ENCODE data around the gene PADI3. TPM values are rescaled to one million over a fixed set of nuclear protein-coding genes. Genes with fewer than 3 reads are reported as not detected.
"Not testable (repeated sequence)": the region's sequence is repeated elsewhere in the genome, so short reads cannot be mapped to it uniquely, and the experiment has no call there.

PADI3 gene
- total and polyA plus RNA-seq, 7 donors = 0.01 to 0.09 (median 0.04) TPM; not detected in 4

GRCh38 chr1:17319561-17320350 lies 70.9 kb downstream of the PADI3 start:
- Histone ChIP-seq H3K27me3 (ENCODE audit: insufficient read depth in 3 of 3, low read length in 2 of 3) (peaks cover 0 to 4% (median 0%) of the 10 kb centered on the region in 3 donors), H3K9me3 (no peaks in the 10 kb centered on the region), H3K4me3 (no peak overlapping the region), H3K36me3 (ENCODE audit: insufficient read depth in 1 of 2, low read depth in 1 of 2) (no peaks in the 10 kb centered on the region), H3K27ac (no peak overlapping the region), H3K4me1 (no peaks in the 10 kb centered on the region)
- no peak for TF ChIP-seq CTCF (IDR thresholded peaks at IDR 0.05)
- WGBS, 3 donors = 69 to 73% (median 71%) methylated on average over 11 of the region's 11 CpGs
- DNase-seq (no peak), ATAC-seq (no peak)
- intact Hi-C loops (cut with DNase I) = no loop called here

DNA sequence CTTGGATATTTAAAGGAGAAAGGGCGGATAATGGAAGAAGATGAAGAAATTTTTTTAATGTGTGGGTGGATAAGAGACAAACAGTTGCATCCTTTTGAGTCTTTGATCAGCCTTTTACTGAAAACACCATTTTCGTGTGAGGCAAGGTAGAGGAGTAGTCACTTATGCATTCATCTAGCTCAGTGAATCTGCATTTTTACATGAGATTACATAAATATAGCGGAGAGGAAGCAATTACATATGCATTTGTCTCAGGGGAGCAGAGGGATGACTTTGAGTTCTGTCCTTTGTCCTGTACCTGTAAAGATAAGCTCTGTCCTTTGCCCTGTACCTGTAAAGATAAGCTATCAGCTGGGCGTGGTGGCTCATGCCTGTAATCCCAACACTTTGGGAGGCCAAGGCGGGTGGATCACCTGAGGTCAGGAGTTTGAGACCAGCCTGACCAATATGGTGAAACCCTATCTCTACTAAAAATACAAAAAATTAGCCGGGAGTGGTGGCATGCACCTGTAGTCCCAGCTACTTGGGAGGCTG lies 73.0 kb downstream of the PADI3 start:
- H3K4me3 ChIP-seq; H3K36me3 ChIP-seq (ENCODE audit: insufficient read depth in 1 of 2, low read depth in 1 of 2); H3K27ac ChIP-seq; H3K9me3 ChIP-seq; intact Hi-C loops (cut with DNase I); H3K4me1 ChIP-seq; DNase-seq; ATAC-seq; H3K27me3 ChIP-seq (ENCODE audit: insufficient read depth in 3 of 3, low read length in 2 of 3): not testable (repeated sequence)
- WGBS, 3 donors = 79 to 86% (median 80%) methylated on average over 6 of the region's 6 CpGs

DNA sequence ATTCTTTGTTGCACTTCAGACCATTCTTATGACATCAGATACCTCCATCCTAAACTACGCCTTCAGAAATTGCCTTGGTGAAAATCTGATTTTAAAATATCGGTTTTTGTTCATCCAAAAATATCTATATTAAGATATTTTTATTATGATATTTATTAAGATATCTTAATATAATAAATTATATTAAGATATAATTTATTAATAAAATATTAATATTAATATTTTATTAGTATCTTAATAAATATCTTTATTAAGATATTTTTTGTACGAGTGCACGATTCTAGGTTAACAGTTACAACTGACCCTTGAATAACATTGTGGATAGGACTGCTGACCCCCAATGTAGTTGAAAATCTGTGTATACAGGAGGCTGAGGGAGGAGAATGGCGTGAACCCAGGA lies 80.0 kb downstream of the PADI3 start:
- peaks cover 0 to 24% (median 7%) of the 10 kb centered on the region in 3 donors for H3K27me3 ChIP-seq (ENCODE audit: insufficient read depth in 3 of 3, low read length in 2 of 3)
- no peak for ATAC-seq

DNA sequence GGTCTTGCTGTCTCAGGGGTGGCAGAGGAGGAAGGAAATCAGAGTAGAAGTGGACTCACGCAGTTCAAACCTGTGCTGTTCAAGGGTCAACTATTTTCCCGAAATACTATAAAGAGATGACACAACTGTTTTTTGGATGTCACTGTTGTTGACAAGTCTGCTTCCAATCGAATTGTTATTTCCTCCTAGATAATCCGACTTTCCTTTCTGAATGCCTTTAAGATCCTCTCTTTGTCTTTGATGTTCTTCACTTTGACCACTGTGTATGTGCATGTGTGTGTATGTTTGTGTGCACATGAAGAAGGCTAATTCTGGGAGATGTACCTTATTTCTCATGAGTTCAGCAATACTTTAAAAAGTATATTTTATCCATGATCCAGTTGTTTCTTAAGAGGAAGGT lies 80.7 kb downstream of the PADI3 start:
- Histone ChIP-seq H3K4me3 (no peak overlapping the region), H3K4me1 (no peaks in the 10 kb centered on the region), H3K27me3 (ENCODE audit: insufficient read depth in 3 of 3, low read length in 2 of 3) (peaks cover 0 to 24% (median 7%) of the 10 kb centered on the region in 3 donors), H3K36me3 (ENCODE audit: insufficient read depth in 1 of 2, low read depth in 1 of 2) (no peaks in the 10 kb centered on the region), H3K9me3 (no peaks in the 10 kb centered on the region), H3K27ac (no peak overlapping the region)
- 80 to 83% (median 82%) methylated on average over 4 of the region's 4 CpGs for WGBS, 3 donors
- intact Hi-C loops (cut with DNase I) = no loop called here
- TF ChIP-seq CTCF (IDR thresholded peaks at IDR 0.05) = no peak
- ATAC-seq (no peak), DNase-seq (no peak)

More for the DNA sequence above, 80.0 kb downstream of the PADI3 start:
- DNase-seq = no peak
- intact Hi-C loops (cut with DNase I) = no loop called here
- H3K4me1 ChIP-seq = no peaks in the 10 kb centered on the region
- no peak for TF ChIP-seq CTCF (IDR thresholded peaks at IDR 0.05)
- no peak overlapping the region for H3K27ac ChIP-seq
- no peaks in the 10 kb centered on the region for H3K36me3 ChIP-seq (ENCODE audit: insufficient read depth in 1 of 2, low read depth in 1 of 2)
- WGBS, 3 donors = 70 to 76% (median 73%) methylated on average over 5 of the region's 5 CpGs
- no peak overlapping the region for H3K4me3 ChIP-seq
- no peaks in the 10 kb centered on the region for H3K9me3 ChIP-seq

DNA sequence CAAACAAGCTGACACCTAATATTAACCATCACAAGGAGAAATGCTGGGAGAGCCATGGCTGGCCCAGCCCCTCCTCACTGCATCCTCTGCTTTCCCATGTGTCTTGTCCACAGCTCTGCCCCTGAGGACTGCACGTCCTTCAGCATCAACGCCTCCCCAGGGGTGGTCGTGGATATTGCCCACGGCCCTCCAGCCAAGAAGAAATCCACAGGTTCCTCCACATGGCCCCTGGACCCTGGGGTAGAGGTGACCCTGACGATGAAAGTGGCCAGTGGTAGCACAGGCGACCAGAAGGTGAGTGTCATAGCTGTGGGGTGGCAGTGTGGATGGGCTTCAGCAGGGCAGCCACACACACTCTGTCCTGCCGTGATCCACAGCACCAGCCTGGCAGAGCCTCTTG lies 82.0 kb downstream of the PADI3 start:
- Histone ChIP-seq H3K9me3 (no peaks in the 10 kb centered on the region), H3K4me1 (no peaks in the 10 kb centered on the region), H3K27me3 (ENCODE audit: insufficient read depth in 3 of 3, low read length in 2 of 3) (peaks cover 0 to 24% (median 7%) of the 10 kb centered on the region in 3 donors), H3K4me3 (no peak overlapping the region), H3K27ac (no peak overlapping the region), H3K36me3 (ENCODE audit: insufficient read depth in 1 of 2, low read depth in 1 of 2) (no peaks in the 10 kb centered on the region)
- WGBS, 3 donors = 64 to 67% (median 65%) methylated on average over 7 of the region's 7 CpGs
- intact Hi-C loops (cut with DNase I) = no loop called here
- no peak for DNase-seq
- no peak for ATAC-seq
- TF ChIP-seq CTCF (IDR thresholded peaks at IDR 0.05) = no peak

Measured in psoas muscle (tissue), 8 donors.